ENCODE measurements around the gene RHOBTB3.

The RHOBTB3 gene

DNA sequence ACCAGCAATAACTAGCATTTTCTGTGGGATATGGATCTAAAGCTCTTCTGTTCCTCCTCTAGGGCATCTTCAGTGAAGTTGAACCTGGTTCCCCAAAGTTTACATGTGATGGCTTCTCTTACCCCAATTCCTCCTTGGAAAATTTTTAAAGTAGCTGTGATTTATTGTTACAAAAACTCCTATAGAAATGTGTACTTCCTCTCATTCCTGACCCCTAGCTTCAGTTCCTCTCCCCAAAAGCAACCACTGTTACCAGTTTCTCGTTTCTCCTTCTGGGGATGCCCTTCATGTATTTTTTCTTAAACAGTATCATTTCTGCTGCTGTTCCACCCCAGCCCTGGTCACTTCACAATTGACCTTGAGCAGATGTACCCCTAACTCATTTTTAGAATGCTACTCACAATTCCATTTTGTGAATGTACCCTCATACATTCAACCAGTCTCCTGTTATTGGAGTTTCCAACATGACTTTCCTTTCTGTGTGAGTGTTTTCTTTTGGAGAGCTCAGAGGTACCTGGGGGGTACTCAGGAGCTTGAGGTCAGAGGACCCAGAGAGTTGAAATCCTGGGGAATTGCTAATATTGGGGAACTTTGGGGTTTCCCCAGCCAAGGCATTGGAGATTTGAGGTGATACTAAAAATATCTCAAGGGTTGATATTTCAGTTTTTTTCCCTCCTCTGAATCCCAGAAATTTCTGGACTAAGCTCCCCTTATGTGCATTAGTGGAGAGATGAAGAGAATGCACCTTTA lies 110.0 kb downstream of the RHOBTB3 start:
- Histone ChIP-seq H3K27me3 (ENCODE audit: low read depth, low read length) (no peaks in the 10 kb centered on the region), H3K27ac (ENCODE audit: low read length) (no peak overlapping the region), H3K9me3 (ENCODE audit: control insufficient read depth in 1 of 2, low read length in 2 of 2) (no peaks in the 10 kb centered on the region), H3K36me3 (ENCODE audit: control insufficient read depth in 1 of 2, insufficient read depth in 2 of 2, low read length in 2 of 2) (no peaks in the 10 kb centered on the region), H3K4me3 (ENCODE audit: low read depth in 1 of 2, low read length in 2 of 2) (no peak overlapping the region), H3K4me1 (ENCODE audit: control insufficient read depth in 1 of 2, insufficient read depth in 2 of 2, low read length in 2 of 2) (no peaks in the 10 kb centered on the region)

DNA sequence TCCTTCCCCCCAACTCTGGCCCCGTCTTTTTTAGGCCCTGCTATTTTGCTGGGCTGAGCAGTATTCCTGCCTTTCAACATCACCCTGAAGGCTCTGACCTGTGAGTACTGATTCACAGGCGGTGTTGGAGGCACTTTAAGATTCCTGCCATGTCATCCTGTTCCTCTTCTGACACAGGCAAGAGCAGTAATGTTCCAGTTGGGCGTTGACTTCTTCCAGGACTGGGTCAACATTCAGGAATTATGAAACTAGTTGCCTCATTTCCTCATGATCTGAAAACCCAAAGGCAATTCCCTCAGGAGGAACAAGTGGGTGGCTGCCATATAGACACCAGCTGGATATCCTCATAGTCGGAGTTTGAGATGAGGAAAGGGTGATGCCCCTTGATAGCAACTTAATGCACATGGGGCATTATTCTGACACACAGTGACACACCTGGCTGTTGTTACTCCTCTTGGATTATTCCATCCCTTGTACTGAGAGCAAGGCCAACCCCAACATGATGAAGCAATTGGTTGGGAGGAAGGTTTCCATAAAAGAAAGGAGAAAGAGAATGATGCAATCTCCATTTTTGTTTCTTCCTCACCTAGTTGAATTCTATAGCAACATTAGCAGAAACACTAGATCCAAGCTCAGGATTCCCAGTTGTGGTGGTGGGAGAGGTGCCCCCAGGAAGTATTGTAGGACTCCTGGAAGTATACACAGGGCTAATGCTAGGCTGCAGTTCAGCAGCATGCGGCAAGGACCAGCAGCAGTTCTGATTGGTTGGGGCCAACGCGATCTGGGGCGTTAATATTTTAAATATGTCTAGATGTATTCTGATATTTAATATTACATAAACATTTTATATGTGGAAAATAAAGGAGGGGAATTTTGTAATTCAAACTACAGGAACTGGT lies 111.0 kb downstream of the RHOBTB3 start:
- Histone ChIP-seq H3K4me3 (ENCODE audit: low read depth in 1 of 2, low read length in 2 of 2) (no peak overlapping the region), H3K27ac (ENCODE audit: low read length) (no peak overlapping the region), H3K27me3 (ENCODE audit: low read depth, low read length) (no peaks in the 10 kb centered on the region), H3K4me1 (ENCODE audit: control insufficient read depth in 1 of 2, insufficient read depth in 2 of 2, low read length in 2 of 2) (no peaks in the 10 kb centered on the region), H3K36me3 (ENCODE audit: control insufficient read depth in 1 of 2, insufficient read depth in 2 of 2, low read length in 2 of 2) (no peaks in the 10 kb centered on the region), H3K9me3 (ENCODE audit: control insufficient read depth in 1 of 2, low read length in 2 of 2) (no peaks in the 10 kb centered on the region)

GRCh38 chr5:95842854-95843544 lies 111.9 kb downstream of the RHOBTB3 start:
- no peaks in the 10 kb centered on the region for H3K27me3 ChIP-seq (ENCODE audit: low read depth, low read length)
- H3K27ac ChIP-seq (ENCODE audit: low read length): no peak overlapping the region
- H3K4me1 ChIP-seq (ENCODE audit: control insufficient read depth in 1 of 2, insufficient read depth in 2 of 2, low read length in 2 of 2): no peaks in the 10 kb centered on the region
- H3K9me3 ChIP-seq (ENCODE audit: control insufficient read depth in 1 of 2, low read length in 2 of 2): no peaks in the 10 kb centered on the region
- no peaks in the 10 kb centered on the region for H3K36me3 ChIP-seq (ENCODE audit: control insufficient read depth in 1 of 2, insufficient read depth in 2 of 2, low read length in 2 of 2)
- no peak overlapping the region for H3K4me3 ChIP-seq (ENCODE audit: low read depth in 1 of 2, low read length in 2 of 2)

GRCh38 chr5:95843733-95844223 lies 112.6 kb downstream of the RHOBTB3 start:
- Histone ChIP-seq H3K4me3 (ENCODE audit: low read depth in 1 of 2, low read length in 2 of 2) (no peak overlapping the region), H3K27me3 (ENCODE audit: low read depth, low read length) (no peaks in the 10 kb centered on the region), H3K9me3 (ENCODE audit: control insufficient read depth in 1 of 2, low read length in 2 of 2) (no peaks in the 10 kb centered on the region), H3K4me1 (ENCODE audit: control insufficient read depth in 1 of 2, insufficient read depth in 2 of 2, low read length in 2 of 2) (no peaks in the 10 kb centered on the region), H3K27ac (ENCODE audit: low read length) (no peak overlapping the region), H3K36me3 (ENCODE audit: control insufficient read depth in 1 of 2, insufficient read depth in 2 of 2, low read length in 2 of 2) (no peaks in the 10 kb centered on the region)

DNA sequence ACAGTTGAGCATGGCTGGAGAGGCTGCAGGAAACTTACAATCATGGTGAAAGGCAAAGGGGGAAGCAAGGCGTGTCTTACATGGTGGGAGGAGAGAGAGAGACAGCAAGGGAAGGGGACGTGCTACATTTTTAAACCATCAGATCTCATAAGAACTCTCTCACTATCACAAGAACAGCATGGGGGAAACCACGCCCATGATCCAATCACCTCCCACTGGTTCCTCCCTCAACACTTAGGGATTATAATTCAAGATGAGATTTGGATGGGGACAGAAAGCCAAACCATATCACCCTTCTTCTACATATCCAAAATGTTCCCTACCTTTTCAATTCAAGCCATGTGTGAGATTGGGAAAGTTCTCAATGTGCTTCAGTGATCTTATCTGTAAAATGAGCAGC lies 114.3 kb downstream of the RHOBTB3 start:
- Histone ChIP-seq H3K4me3 (ENCODE audit: low read depth in 1 of 2, low read length in 2 of 2) (no peak overlapping the region), H3K9me3 (ENCODE audit: control insufficient read depth in 1 of 2, low read length in 2 of 2) (no peaks in the 10 kb centered on the region), H3K36me3 (ENCODE audit: control insufficient read depth in 1 of 2, insufficient read depth in 2 of 2, low read length in 2 of 2) (no peaks in the 10 kb centered on the region), H3K27ac (ENCODE audit: low read length) (no peak overlapping the region), H3K4me1 (ENCODE audit: control insufficient read depth in 1 of 2, insufficient read depth in 2 of 2, low read length in 2 of 2) (no peaks in the 10 kb centered on the region), H3K27me3 (ENCODE audit: low read depth, low read length) (no peaks in the 10 kb centered on the region)
